Keratinocyte (primary cell): ENCODE data around the gene WNT3.

Experiments
- CTCF ChIP-seq, 3 experiments: IDR thresholded peaks in 1 of 3; conservative IDR thresholded peaks in 1 of 3; optimal IDR thresholded peaks in 1 of 3; 2 replicates in 2 of 3; 3 replicates in 1 of 3; pipeline versions ENCODE3 to v1.5.1; 2011; ENCODE audit warnings: low read length in 3 of 3, mild to moderate bottlenecking in 3 of 3, moderate library complexity in 2 of 3, control low read depth in 1 of 3, inconsistent platforms in 1 of 3; ENCODE audit not compliant: insufficient read depth in 2 of 3; ENCODE audit errors: extremely low read depth in 1 of 3
- EZH2 ChIP-seq: IDR thresholded peaks from one replicate; pipeline ENCODE4 v1.6.1; 2012; ENCODE audit warnings: inconsistent platforms, mild to moderate bottlenecking, low read length, moderate library complexity

GRCh38 chr17:46788796-46789195 is 29.7 kb downstream of the WNT3 start:
- TF ChIP-seq CTCF (optimal IDR thresholded peaks at IDR 0.05 in 1 of 3, IDR thresholded peaks at IDR 0.05 in 1 of 3, conservative IDR thresholded peaks at IDR 0.05 in 1 of 3; ENCODE audit: extremely low read depth in 1 of 3, insufficient read depth in 2 of 3, low read length in 3 of 3), result no peak
- no peak for TF ChIP-seq EZH2
